Fibroblast of villous mesenchyme (primary cell): ENCODE data around the gene HERC6. TPM values are rescaled to one million over a fixed set of nuclear protein-coding genes. Genes with fewer than 3 reads are reported as not detected.
A peak's percentile ranks its signal among the peaks of the same experiment; 100 is the strongest.

Experiments
- DNase-seq: peaks from one replicate; pipeline ENCODE4 v3.0.0-alpha.2; 2010; ENCODE audit warnings: low read depth
- H3K4me3 ChIP-seq: 2 replicates; pipeline ENCODE4 v1.5.1; 2011; ENCODE audit warnings: low read depth, mild to moderate bottlenecking, low read length
- CTCF ChIP-seq: IDR thresholded peaks from 2 replicates; pipeline ENCODE4 v1.5.1; 2012; ENCODE audit warnings: low read depth, mild to moderate bottlenecking, low read length; ENCODE audit not compliant: insufficient read depth
- total RNA-seq: library from RNA; depleted of rRNA; stranded (reverse); fragments of >200 nt; gene quantifications from 2 replicates; pipeline ENCODE4 v1.2.3, GENCODE V29; 2012

Gene HERC6
- total RNA-seq, 1 donor: 12.5 TPM

- H3K4me3 ChIP-seq: no peak overlapping the region
- peak; percentile 22 for DNase-seq
- TF ChIP-seq CTCF: no peak
Observed at GRCh38 chr4:88439161-88439760, 60.6 kb downstream of the HERC6 start.

- no peak overlapping the region for H3K4me3 ChIP-seq
- no peak for TF ChIP-seq CTCF
- DNase-seq: no peak
Observed at GRCh38 chr4:88440146-88440545, 61.5 kb downstream of the HERC6 start.

GRCh38 chr4:88441696-88442095, 63.0 kb downstream of the HERC6 start:
- H3K4me3 ChIP-seq: no peak overlapping the region
- peak; percentile 14 for DNase-seq
- TF ChIP-seq CTCF: no peak

GRCh38 chr4:88442689-88443191, 64.1 kb downstream of the HERC6 start:
- TF ChIP-seq CTCF: no peak
- no peak overlapping the region for H3K4me3 ChIP-seq
- DNase-seq: no peak

GRCh38 chr4:88443486-88443885, 64.8 kb downstream of the HERC6 start:
- no peak for DNase-seq
- no peak for TF ChIP-seq CTCF
- H3K4me3 ChIP-seq: no peak overlapping the region

GRCh38 chr4:88445252-88445651, 66.6 kb downstream of the HERC6 start:
- no peak for DNase-seq
- no peak overlapping the region for H3K4me3 ChIP-seq
- TF ChIP-seq CTCF: no peak

GRCh38 chr4:88446124-88446523, 67.5 kb downstream of the HERC6 start:
- no peak for DNase-seq

More at GRCh38 chr4:88446124-88446523, 67.5 kb downstream of the HERC6 start:
- H3K4me3 ChIP-seq: no peak overlapping the region
- no peak for TF ChIP-seq CTCF
